ENCODE results near the gene CARS1.

Gene CARS1

GRCh38 chr11:3014057-3014938, 42.9 kb downstream of the CARS1 start:
- DNase-seq (ENCODE audit: low read depth), result no peak
- H3K4me3 ChIP-seq (ENCODE audit: low read depth, low read length), result no peak overlapping the region

GRCh38 chr11:3011891-3012885, 45.0 kb downstream of the CARS1 start:
- H3K4me3 ChIP-seq (ENCODE audit: low read depth, low read length), result no peak overlapping the region
- no peak for DNase-seq (ENCODE audit: low read depth)

- no peak for DNase-seq (ENCODE audit: low read depth)
- H3K4me3 ChIP-seq (ENCODE audit: low read depth, low read length), result no peak overlapping the region
These were observed 46.5 kb downstream of the CARS1 start for GRCh38 chr11:3010521-3011275.

- DNase-seq (ENCODE audit: low read depth), result no peak
- no peak overlapping the region for H3K4me3 ChIP-seq (ENCODE audit: low read depth, low read length)
These were observed 47.2 kb downstream of the CARS1 start for GRCh38 chr11:3010004-3010403.

- no peak overlapping the region for H3K4me3 ChIP-seq (ENCODE audit: low read depth, low read length)
- DNase-seq (ENCODE audit: low read depth), result no peak
These were observed 47.7 kb downstream of the CARS1 start for GRCh38 chr11:3009481-3009880.

- no peak overlapping the region for H3K4me3 ChIP-seq (ENCODE audit: low read depth, low read length)
- no peak for DNase-seq (ENCODE audit: low read depth)
These were observed 48.4 kb downstream of the CARS1 start for GRCh38 chr11:3008746-3009336.

GRCh38 chr11:3007404-3008010, 49.7 kb downstream of the CARS1 start:
- no peak overlapping the region for H3K4me3 ChIP-seq (ENCODE audit: low read depth, low read length)
- DNase-seq (ENCODE audit: low read depth), result no peak

- DNase-seq (ENCODE audit: low read depth), result no peak
- H3K4me3 ChIP-seq (ENCODE audit: low read depth, low read length), result no peak overlapping the region
These were observed 50.5 kb downstream of the CARS1 start for GRCh38 chr11:3006505-3007260.

GRCh38 chr11:3004481-3004880, 52.7 kb downstream of the CARS1 start:
- no peak overlapping the region for H3K4me3 ChIP-seq (ENCODE audit: low read depth, low read length)
- DNase-seq (ENCODE audit: low read depth), result no peak

- no peak overlapping the region for H3K4me3 ChIP-seq (ENCODE audit: low read depth, low read length)
- DNase-seq (ENCODE audit: low read depth), result no peak
These were observed 53.6 kb downstream of the CARS1 start for GRCh38 chr11:3003396-3004231.

- DNase-seq (ENCODE audit: low read depth), result no peak
- no peak overlapping the region for H3K4me3 ChIP-seq (ENCODE audit: low read depth, low read length)
These were observed 54.4 kb downstream of the CARS1 start for GRCh38 chr11:3002871-3003270.

- no peak overlapping the region for H3K4me3 ChIP-seq (ENCODE audit: low read depth, low read length)
- DNase-seq (ENCODE audit: low read depth), result no peak
These were observed 54.8 kb downstream of the CARS1 start for GRCh38 chr11:3002351-3002861.

- DNase-seq (ENCODE audit: low read depth), result no peak
- H3K4me3 ChIP-seq (ENCODE audit: low read depth, low read length), result no peak overlapping the region
These were observed 55.7 kb downstream of the CARS1 start for GRCh38 chr11:3001496-3001895.

GRCh38 chr11:3000032-3000961, 56.9 kb downstream of the CARS1 start:
- no peak overlapping the region for H3K4me3 ChIP-seq (ENCODE audit: low read depth, low read length)
- no peak for DNase-seq (ENCODE audit: low read depth)

- no peak overlapping the region for H3K4me3 ChIP-seq (ENCODE audit: low read depth, low read length)
- DNase-seq (ENCODE audit: low read depth), result no peak
These were observed 57.7 kb downstream of the CARS1 start for GRCh38 chr11:2999464-2999998.
